ENCODE data around the gene FECH. TPM values are rescaled to one million over a fixed set of nuclear protein-coding genes. Genes with fewer than 3 reads are reported as not detected.

FECH gene, protein sequence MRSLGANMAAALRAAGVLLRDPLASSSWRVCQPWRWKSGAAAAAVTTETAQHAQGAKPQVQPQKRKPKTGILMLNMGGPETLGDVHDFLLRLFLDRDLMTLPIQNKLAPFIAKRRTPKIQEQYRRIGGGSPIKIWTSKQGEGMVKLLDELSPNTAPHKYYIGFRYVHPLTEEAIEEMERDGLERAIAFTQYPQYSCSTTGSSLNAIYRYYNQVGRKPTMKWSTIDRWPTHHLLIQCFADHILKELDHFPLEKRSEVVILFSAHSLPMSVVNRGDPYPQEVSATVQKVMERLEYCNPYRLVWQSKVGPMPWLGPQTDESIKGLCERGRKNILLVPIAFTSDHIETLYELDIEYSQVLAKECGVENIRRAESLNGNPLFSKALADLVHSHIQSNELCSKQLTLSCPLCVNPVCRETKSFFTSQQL
- total RNA-seq = 20.7 and 28.6 TPM in 2 replicates

DNA sequence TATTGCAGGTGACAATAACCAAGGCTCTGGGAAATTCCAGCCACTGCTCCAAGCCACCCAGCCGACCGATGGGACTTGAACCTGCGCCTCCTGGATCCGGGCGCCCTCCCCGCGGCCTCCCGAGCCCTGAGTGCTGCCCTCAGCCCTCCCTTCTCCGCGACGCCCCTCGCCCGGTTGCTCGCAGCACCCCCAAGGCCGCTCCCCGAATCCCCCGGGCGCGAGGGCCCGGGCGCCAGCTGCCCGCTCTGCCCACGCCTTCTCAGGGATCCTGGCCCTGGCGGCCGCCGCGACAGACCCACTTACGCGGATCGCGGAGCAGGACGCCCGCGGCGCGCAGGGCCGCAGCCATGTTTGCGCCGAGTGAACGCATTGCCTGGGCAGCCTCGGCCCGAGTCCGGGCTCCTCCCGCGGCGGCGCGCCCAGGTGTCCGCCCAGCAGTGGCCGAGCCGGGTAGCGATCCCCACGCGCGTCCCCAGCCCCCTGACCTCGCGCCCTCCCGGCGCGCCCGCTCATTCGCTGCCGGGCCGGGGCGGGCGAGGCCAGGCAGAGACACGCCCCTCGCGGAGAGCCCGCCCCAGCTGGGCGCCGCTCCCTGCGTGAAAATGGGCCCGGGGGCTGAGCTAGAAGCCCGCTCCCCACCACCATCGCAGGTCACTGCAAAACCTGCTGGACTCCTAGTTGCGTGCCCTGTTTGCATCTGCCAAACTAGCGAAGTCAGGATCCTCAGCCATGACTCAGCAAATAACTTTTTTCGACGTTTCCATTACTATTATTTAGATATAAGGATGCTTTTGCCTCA is at the start of gene FECH:
FECH (minus strand) TSS at position 452 of the 799 bp plus-strand sequence; CDS start at position 370, 82 bp downstream.

Other genes with a start within 250 kb of the FECH start
- gene ST8SIA3, start 234.1 kb downstream of the FECH start, total RNA-seq = not detected in 2 replicates
- under 0.01 TPM in 2 replicates for gene ONECUT2, start 151.3 kb downstream of the FECH start, total RNA-seq
- gene NARS1, start 35.1 kb upstream of the FECH start, total RNA-seq = 103 and 145 TPM in 2 replicates
- 18.1 and 22.7 TPM in 2 replicates for gene ATP8B1, start 216.6 kb upstream of the FECH start, total RNA-seq